Natural killer cell treated with Interleukin-12 subunit alpha and Interleukin-12 subunit beta and Interleukin-15 and Interleukin-18, amount 100 ng/mL, for 72 hours (primary cell): Measurements from ENCODE around the gene BMX. TPM values are rescaled to one million over a fixed set of nuclear protein-coding genes. Genes with fewer than 3 reads are reported as not detected.

Source experiments
- ATAC-seq, 2 donors: fragments of 150-1000 bp; cut with Tn5 transposase in 1 of 2; sonication (Bioruptor Pico), chemical (Tn5 transposase) in 1 of 2; 2 replicates each; pipeline ENCODE4 v1.10.0; 2021
- DNase-seq: peaks from one replicate; pipeline ENCODE4 v3.0.0; 2022; ENCODE audit warnings: low spot score
- H3K27ac Mint-ChIP-seq, 2 donors: 1 replicate in 1 of 2; 2 replicates in 1 of 2; pipeline ENCODE4 v1.8.0; 2022; ENCODE audit warnings: mixed read lengths in 2 of 2, mild to moderate bottlenecking in 1 of 2, moderate library complexity in 1 of 2
- H3K27me3 Mint-ChIP-seq, 2 donors: 1 replicate in 1 of 2; 2 replicates in 1 of 2; pipeline ENCODE4 v1.8.0; 2022; ENCODE audit warnings: mixed read lengths in 2 of 2
- H3K36me3 Mint-ChIP-seq: one replicate; pipeline ENCODE4 v1.8.0; 2022; ENCODE audit warnings: mixed read lengths
- H3K4me1 Mint-ChIP-seq, 2 donors: 1 replicate in 1 of 2; 2 replicates in 1 of 2; pipeline ENCODE4 v1.8.0; 2022; ENCODE audit warnings: low read depth in 2 of 2, mixed read lengths in 2 of 2, mild to moderate bottlenecking in 1 of 2
- H3K4me3 Mint-ChIP-seq: one replicate; pipeline ENCODE4 v1.8.0; 2022; ENCODE audit warnings: mixed read lengths
- H3K9me3 Mint-ChIP-seq: 2 replicates; pipeline ENCODE4 v1.8.0; 2022; ENCODE audit warnings: mixed read lengths
- total RNA-seq, 2 donors: library from RNA; stranded (reverse); gene quantifications; one replicate each; pipeline ENCODE4 v1.2.3, GENCODE V29; 2022

Gene BMX
- 1 to 10 TPM in 1 of 2 donors, not detected in 1; 1.0 TPM for total RNA-seq

- peaks cover 6 to 8% of the 10 kb centered on the region in 2 donors for H3K4me1 Mint-ChIP-seq
- H3K27ac Mint-ChIP-seq, result no peak within 1 kb of the TSS
- H3K27me3 Mint-ChIP-seq, result peaks cover 7 to 35% of the 10 kb centered on the region in 2 donors
- DNase-seq, result no peak
- peak in 1 of 2 donors; percentile 66 for ATAC-seq
- H3K9me3 Mint-ChIP-seq, result no peaks in the 10 kb centered on the region
- H3K4me3 Mint-ChIP-seq, result no peak within 1 kb of the TSS
- no peaks in the 10 kb centered on the region for H3K36me3 Mint-ChIP-seq
These were observed at the start of gene BMX for GRCh38 chrX:15500497-15500966. TSS of gene BMX (plus strand) at chrX:15500807. CDS start at chrX:15508354, 7,547 bp downstream.

GRCh38 chrX:15451913-15452312, 48.7 kb upstream of the BMX start:
- Mint-ChIP-seq H3K27me3 (peaks cover 0 to 16% of the 10 kb centered on the region in 2 donors), H3K4me1 (no peaks in the 10 kb centered on the region), H3K9me3 (no peaks in the 10 kb centered on the region), H3K27ac (no peak overlapping the region), H3K4me3 (no peak overlapping the region), H3K36me3 (no peaks in the 10 kb centered on the region)
- DNase-seq (no peak), ATAC-seq (no peak)

GRCh38 chrX:15464704-15465103, 35.9 kb upstream of the BMX start:
- Mint-ChIP-seq H3K9me3 (no peaks in the 10 kb centered on the region), H3K27ac (no peak overlapping the region), H3K36me3 (no peaks in the 10 kb centered on the region), H3K4me3 (no peak overlapping the region), H3K27me3 (peaks cover 0 to 32% of the 10 kb centered on the region in 2 donors), H3K4me1 (no peaks in the 10 kb centered on the region)
- DNase-seq (no peak), ATAC-seq (no peak)

DNA sequence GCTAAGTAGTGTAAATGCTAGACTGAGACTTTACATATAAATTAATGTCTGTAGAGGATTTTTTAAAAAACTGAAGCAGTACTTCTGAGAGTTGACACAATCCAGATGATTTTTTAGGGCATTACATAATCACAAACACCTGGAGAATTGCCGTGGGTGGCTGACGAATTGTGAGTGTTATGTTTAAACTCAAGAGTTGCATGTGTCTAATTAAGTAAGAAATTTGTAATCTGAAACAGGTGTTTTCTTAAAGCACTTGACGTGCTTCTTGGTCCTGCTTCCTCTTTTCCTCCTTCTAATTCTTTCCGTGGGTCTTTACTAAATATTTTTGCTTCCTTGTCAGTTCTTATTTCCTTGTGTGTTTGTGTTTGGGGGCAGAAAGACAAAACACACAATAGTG, 35.3 kb upstream of the BMX start:
- Mint-ChIP-seq H3K4me1 (no peaks in the 10 kb centered on the region), H3K36me3 (no peaks in the 10 kb centered on the region), H3K27ac (no peak overlapping the region), H3K27me3 (peaks cover 0 to 30% of the 10 kb centered on the region in 2 donors), H3K9me3 (no peaks in the 10 kb centered on the region), H3K4me3 (no peak overlapping the region)
- ATAC-seq, result no peak
- DNase-seq, result no peak

- Mint-ChIP-seq H3K36me3 (no peaks in the 10 kb centered on the region), H3K27ac (no peak overlapping the region), H3K4me3 (no peak overlapping the region), H3K9me3 (no peaks in the 10 kb centered on the region), H3K4me1 (peaks cover 0 to 2% of the 10 kb centered on the region in 2 donors), H3K27me3 (peaks cover 0 to 28% of the 10 kb centered on the region in 2 donors)
- no peak for ATAC-seq
- no peak for DNase-seq
These were observed 34.5 kb upstream of the BMX start for GRCh38 chrX:15465896-15466651.

GRCh38 chrX:15468036-15468435, 32.6 kb upstream of the BMX start:
- no peaks in the 10 kb centered on the region for H3K36me3 Mint-ChIP-seq
- peaks cover 0 to 35% of the 10 kb centered on the region in 2 donors for H3K27me3 Mint-ChIP-seq
- H3K9me3 Mint-ChIP-seq, result no peaks in the 10 kb centered on the region
- H3K4me3 Mint-ChIP-seq, result no peak overlapping the region
- H3K4me1 Mint-ChIP-seq, result peaks cover 0 to 4% of the 10 kb centered on the region in 2 donors
- ATAC-seq (no peak), DNase-seq (no peak)
- no peak overlapping the region for H3K27ac Mint-ChIP-seq

DNA sequence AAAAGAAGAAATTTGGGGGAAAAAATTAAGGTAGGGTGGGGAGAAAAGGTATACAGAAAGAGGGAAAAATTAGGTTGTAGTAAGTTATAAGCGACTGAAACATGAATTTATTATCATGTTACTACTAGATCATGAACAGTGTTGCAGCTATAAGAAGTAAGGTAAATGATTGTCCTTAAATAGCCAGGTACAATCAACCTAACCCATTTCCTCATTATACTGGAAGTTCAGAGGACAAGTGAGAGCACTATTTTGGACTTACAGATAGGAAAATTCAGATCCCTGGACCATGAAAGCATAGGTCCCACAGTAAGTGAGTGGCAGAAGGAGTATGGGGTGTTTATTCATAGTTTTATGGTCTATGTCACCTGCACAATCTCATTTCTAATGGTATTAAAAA, 31.0 kb upstream of the BMX start:
- Mint-ChIP-seq H3K27ac (no peak overlapping the region), H3K9me3 (no peaks in the 10 kb centered on the region), H3K4me1 (peaks cover 0 to 4% of the 10 kb centered on the region in 2 donors), H3K27me3 (peaks cover 0 to 28% of the 10 kb centered on the region in 2 donors), H3K36me3 (no peaks in the 10 kb centered on the region), H3K4me3 (no peak overlapping the region)
- ATAC-seq (no peak), DNase-seq (no peak)

GRCh38 chrX:15471028-15471427, 29.6 kb upstream of the BMX start:
- peaks cover 0 to 4% of the 10 kb centered on the region in 2 donors for H3K4me1 Mint-ChIP-seq
- no peaks in the 10 kb centered on the region for H3K9me3 Mint-ChIP-seq
- H3K27me3 Mint-ChIP-seq, result peaks cover 0 to 23% of the 10 kb centered on the region in 2 donors
- no peaks in the 10 kb centered on the region for H3K36me3 Mint-ChIP-seq
- peak; percentile 67 to 71 for ATAC-seq
- no peak overlapping the region for H3K4me3 Mint-ChIP-seq
- H3K27ac Mint-ChIP-seq, result no peak overlapping the region
- peak; percentile 80 for DNase-seq

DNA sequence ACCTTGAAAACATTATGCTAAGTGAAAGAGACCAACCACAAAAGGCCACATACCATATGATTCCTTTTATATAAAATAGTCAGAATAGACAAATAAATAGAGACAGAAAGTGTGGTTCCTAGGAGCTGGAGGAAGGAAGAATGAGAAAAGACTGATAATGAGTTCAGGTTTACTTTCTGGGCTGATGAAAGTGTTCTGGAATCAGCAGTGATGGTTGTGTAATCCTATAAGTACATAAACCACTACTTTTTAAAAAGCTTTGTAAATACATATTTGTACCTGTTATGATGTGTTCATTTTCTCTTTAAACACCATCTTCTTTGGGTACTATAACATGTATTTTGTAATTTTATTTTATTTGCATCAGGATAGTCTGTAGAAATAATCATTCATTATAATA, 28.1 kb upstream of the BMX start:
- H3K4me1 Mint-ChIP-seq, result peaks cover 0 to 4% of the 10 kb centered on the region in 2 donors
- no peak overlapping the region for H3K27ac Mint-ChIP-seq
- no peaks in the 10 kb centered on the region for H3K36me3 Mint-ChIP-seq
- no peak overlapping the region for H3K4me3 Mint-ChIP-seq
- DNase-seq, result no peak
- peaks cover 0 to 19% of the 10 kb centered on the region in 2 donors for H3K27me3 Mint-ChIP-seq
- no peak for ATAC-seq
- no peaks in the 10 kb centered on the region for H3K9me3 Mint-ChIP-seq

GRCh38 chrX:15474028-15474427, 26.6 kb upstream of the BMX start:
- Mint-ChIP-seq H3K27ac (no peak overlapping the region), H3K4me3 (no peak overlapping the region), H3K27me3 (peaks cover 0 to 20% of the 10 kb centered on the region in 2 donors), H3K36me3 (no peaks in the 10 kb centered on the region), H3K4me1 (peaks cover 0 to 4% of the 10 kb centered on the region in 2 donors), H3K9me3 (no peaks in the 10 kb centered on the region)
- DNase-seq (no peak), ATAC-seq (no peak)

DNA sequence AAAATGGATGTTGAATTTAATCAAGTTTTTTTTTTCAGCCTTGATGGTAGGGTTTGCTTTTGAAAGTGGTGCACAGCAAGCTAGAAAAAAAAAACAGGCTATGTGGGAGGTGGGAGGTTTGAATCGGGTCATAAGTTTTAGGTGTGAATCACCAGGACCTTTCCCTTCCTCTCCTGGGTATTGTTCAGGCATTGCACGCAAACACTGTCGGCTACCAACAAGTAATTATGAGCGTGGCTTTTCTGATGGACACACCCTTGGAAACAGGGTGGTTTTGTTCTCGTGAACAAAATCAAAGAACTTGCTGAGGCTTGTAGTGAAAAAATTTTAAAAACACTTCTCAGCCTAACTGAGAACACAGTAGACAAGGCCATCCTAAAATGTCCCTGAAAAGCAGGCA, 25.6 kb upstream of the BMX start:
- no peak for DNase-seq

DNA sequence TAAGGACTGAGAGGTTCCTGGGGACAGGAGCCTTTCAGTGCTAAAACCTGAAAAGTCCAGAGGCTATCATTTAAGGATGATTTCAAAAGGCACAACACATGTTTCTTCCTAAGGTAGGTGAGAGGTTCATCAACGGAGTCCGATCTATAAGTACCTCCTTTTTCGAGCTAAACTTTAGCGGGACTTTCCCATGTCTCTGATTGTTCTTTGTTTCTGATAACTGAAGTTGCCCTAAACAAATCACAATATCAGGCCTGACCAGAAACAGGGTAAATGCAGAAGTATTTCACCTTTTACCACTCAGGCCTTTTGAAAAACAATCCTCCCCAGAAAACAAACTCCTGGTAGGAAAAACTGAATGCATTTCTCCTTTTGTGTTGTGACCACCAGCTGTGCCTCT, 25.1 kb upstream of the BMX start:
- no peak for ATAC-seq

More for the DNA sequence above, 25.6 kb upstream of the BMX start:
- Mint-ChIP-seq H3K4me1 (peaks cover 0 to 4% of the 10 kb centered on the region in 2 donors), H3K27me3 (peaks cover under 1 to 18% of the 10 kb centered on the region in 2 donors), H3K9me3 (no peaks in the 10 kb centered on the region), H3K27ac (no peak overlapping the region), H3K4me3 (no peak overlapping the region), H3K36me3 (no peaks in the 10 kb centered on the region)
- no peak for ATAC-seq

DNA sequence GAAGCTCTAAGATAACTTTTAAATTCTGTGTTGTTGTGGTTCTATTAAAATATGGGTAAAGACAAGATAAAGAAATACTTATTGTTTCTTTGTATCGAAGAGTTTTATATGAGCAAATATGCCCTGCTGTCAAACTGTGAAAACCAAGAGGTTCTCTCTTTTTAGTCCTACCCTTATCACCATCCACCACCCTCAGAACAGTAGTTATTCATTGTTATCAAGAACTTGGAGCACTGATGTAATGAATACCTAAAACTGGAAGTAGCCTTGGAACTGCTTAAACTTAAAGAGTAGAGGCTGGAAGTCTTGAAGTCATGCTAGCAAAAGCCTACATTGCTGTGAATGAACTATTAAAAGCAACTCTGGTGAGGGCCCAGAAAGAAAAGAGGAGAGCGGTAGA, 16.7 kb upstream of the BMX start:
- Mint-ChIP-seq H3K36me3 (no peaks in the 10 kb centered on the region), H3K9me3 (no peaks in the 10 kb centered on the region), H3K4me1 (no peaks in the 10 kb centered on the region)

More for the DNA sequence above, 25.1 kb upstream of the BMX start:
- Mint-ChIP-seq H3K27ac (no peak overlapping the region), H3K4me1 (peaks cover 0 to 4% of the 10 kb centered on the region in 2 donors), H3K27me3 (peaks cover 5 to 22% of the 10 kb centered on the region in 2 donors), H3K4me3 (no peak overlapping the region), H3K9me3 (no peaks in the 10 kb centered on the region), H3K36me3 (no peaks in the 10 kb centered on the region)
- no peak for DNase-seq

GRCh38 chrX:15492469-15492868, 8.1 kb upstream of the BMX start:
- peaks cover 0 to 17% of the 10 kb centered on the region in 2 donors for H3K27me3 Mint-ChIP-seq
- H3K4me3 Mint-ChIP-seq, result peak overlapping the region; percentile 81
- DNase-seq (no peak), ATAC-seq (no peak)
- no peaks in the 10 kb centered on the region for H3K36me3 Mint-ChIP-seq
- no peaks in the 10 kb centered on the region for H3K9me3 Mint-ChIP-seq
- H3K4me1 Mint-ChIP-seq, result peaks cover 8 to 9% of the 10 kb centered on the region in 2 donors
- peak overlapping the region in 1 of 2 donors; percentile 69 for H3K27ac Mint-ChIP-seq

More for the DNA sequence above, 16.7 kb upstream of the BMX start:
- Mint-ChIP-seq H3K27ac (no peak overlapping the region), H3K4me3 (no peak overlapping the region), H3K27me3 (peaks cover 19 to 25% of the 10 kb centered on the region in 2 donors)
- ATAC-seq, result no peak
- DNase-seq, result no peak
